HepG2 (cell line): ENCODE results near the gene ZFP69. TPM values are rescaled to one million over a fixed set of nuclear protein-coding genes. Genes with fewer than 3 reads are reported as not detected.

Experiments used
- BCL6 ChIP-seq: IDR thresholded peaks from 2 replicates; pipeline ENCODE4 v1.6.1; 2016; ENCODE audit warnings: missing genetic modification reagents, missing compliant biosample characterization
- KDM5A ChIP-seq: fragments of 200-600 bp; sonication (generic); IDR thresholded peaks from 2 replicates; pipeline ENCODE4 v1.7.0; 2018; ENCODE audit warnings: antibody characterized with exemption, mild to moderate bottlenecking, low read length, borderline replicate concordance
- MEF2D ChIP-seq: sonication (generic); formaldehyde crosslinking; IDR thresholded peaks from 2 replicates; pipeline ENCODE4 v1.5.1; 2020; ENCODE audit warnings: mild to moderate bottlenecking, missing genetic modification reagents
- SIN3A ChIP-seq: IDR thresholded peaks from 2 replicates; pipeline ENCODE4 v1.6.1; 2011; ENCODE audit warnings: low read depth, mild to moderate bottlenecking, control low read depth, low read length, borderline replicate concordance
- SMARCC2 ChIP-seq: fragments of 450-650 bp; IDR thresholded peaks from 2 replicates; pipeline ENCODE4 v1.6.1; 2017; ENCODE audit warnings: antibody characterized with exemption, mild to moderate bottlenecking
- TGIF2 ChIP-seq: IDR thresholded peaks from 2 replicates; pipeline ENCODE4 v1.6.1; 2016; ENCODE audit warnings: control low read depth, missing compliant biosample characterization
- ZBTB7A ChIP-seq: sonication (generic); formaldehyde crosslinking; IDR thresholded peaks from 2 replicates; pipeline ENCODE4 v1.8.0; 2022; ENCODE audit warnings: mild to moderate bottlenecking, missing genetic modification reagents
- ZNF33A ChIP-seq: sonication (generic); formaldehyde crosslinking; IDR thresholded peaks from 2 replicates; pipeline ENCODE4 v1.5.1; 2020; ENCODE audit warnings: missing genetic modification reagents, mild to moderate bottlenecking, moderate library complexity, borderline replicate concordance
- ZNF446 ChIP-seq: sonication (generic); formaldehyde crosslinking; IDR thresholded peaks from 2 replicates; pipeline ENCODE4 v1.5.0; 2020; ENCODE audit warnings: mild to moderate bottlenecking, missing genetic modification reagents
- polyA plus RNA-seq, 8 experiments: library from polyadenylated mRNA; depleted of rRNA in 3 of 8; stranded (reverse) in 7 of 8; unstranded in 1 of 8; fragments of >200 nt; fragmentation: Illumina TruSeq in 4 of 8; extraction: Trizol in 4 of 8; gene quantifications; 2 replicates each; pipeline versions ENCODE4 v1.2.1 to v1.2.3, GENCODE V29; 2011 to 2016; ENCODE audit warnings: low read depth in 4 of 8, missing spikeins in 1 of 8, mixed read lengths in 1 of 8; ENCODE audit not compliant: insufficient read depth in 1 of 8
- total RNA-seq, 5 experiments: library from RNA; depleted of rRNA; stranded (reverse); fragments of >200 nt; fragmentation: Illumina TruSeq; extraction: Trizol; gene quantifications; 2 replicates each; pipeline ENCODE4 v1.2.3, GENCODE V29; 2016; ENCODE audit warnings: low read depth in 1 of 5
- TF ChIP-seq, protein P1 (sequence below): sonication (generic); formaldehyde crosslinking; conservative IDR thresholded peaks from 2 replicates; pipeline ENCODE4 v1.4.0; 2020; ENCODE audit warnings: missing genetic modification reagents
- TF ChIP-seq, protein P2 (sequence below): sonication (generic); formaldehyde crosslinking; conservative IDR thresholded peaks from 2 replicates; pipeline ENCODE4 v1.4.0; 2020; ENCODE audit warnings: missing genetic modification reagents
- TF ChIP-seq, protein P3 (sequence below): sonication (generic); formaldehyde crosslinking; IDR thresholded peaks from 2 replicates; pipeline ENCODE4 v1.4.0; 2020; ENCODE audit warnings: missing genetic modification reagents
- TF ChIP-seq, protein P4 (sequence below): IDR thresholded peaks from 2 replicates; pipeline ENCODE4 v1.6.1; 2016; ENCODE audit warnings: control low read depth
- TF ChIP-seq, protein P5 (sequence below): sonication (generic); formaldehyde crosslinking; conservative IDR thresholded peaks from 2 replicates; pipeline ENCODE4 v1.8.0; 2022; ENCODE audit warnings: mild to moderate bottlenecking, moderate library complexity, missing genetic modification reagents

The ZFP69 gene
- total and polyA plus RNA-seq, 2 of the 13 experiments (the other 11 are each of a cell fraction or from before 2014, with no cell fraction given): 2.6 to 5.6 TPM

DNA sequence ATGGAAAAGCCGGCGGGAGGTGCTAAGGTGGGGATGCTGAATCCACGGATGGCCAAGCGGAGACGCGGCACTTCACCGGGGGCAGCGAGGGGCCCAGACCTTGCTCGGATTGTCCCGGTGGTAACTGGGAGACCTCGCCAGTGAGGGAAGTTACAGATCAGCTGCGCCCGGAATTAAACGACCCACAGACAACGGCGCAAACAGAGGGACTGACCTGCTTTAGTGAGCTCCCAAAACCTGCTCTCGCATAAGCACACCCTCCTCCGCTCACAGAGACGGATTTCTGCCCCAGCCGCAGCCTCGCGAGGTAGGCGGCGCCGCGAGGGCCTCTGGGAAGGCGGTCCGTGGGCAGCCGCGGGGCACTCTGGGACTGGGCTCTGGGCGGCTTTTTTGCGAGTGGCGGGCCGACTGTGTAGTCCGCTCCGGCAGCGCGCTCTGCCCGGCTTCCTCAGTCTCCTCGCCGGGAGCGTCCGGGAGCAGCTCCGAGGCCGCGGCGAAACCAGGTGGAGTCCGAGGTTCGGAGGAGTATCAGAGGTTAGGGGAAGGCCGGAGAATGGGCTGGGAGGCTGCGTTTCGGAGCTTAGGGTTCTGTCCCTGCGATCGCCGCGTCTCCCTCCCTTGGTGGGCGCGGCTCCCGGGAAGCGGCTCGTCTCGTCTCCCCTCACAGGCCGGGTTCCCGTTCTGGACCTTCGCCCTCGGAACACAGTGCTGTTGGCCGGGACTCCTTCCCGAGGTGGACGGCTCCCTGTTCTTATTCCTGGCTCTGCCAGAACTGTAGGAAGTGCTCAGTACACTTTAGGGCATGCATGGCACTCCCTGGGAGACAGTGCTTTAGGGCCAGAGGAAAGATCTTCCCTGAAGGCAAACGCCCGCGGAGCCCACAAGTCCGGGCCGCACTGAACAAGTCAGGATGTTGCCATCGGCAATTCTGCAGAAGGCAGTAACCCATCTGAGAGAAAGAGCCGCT lies 31.6 kb downstream of the ZFP69 start, which contains the start of gene EXO5 (continued):
- TF ChIP-seq, protein P1, sequence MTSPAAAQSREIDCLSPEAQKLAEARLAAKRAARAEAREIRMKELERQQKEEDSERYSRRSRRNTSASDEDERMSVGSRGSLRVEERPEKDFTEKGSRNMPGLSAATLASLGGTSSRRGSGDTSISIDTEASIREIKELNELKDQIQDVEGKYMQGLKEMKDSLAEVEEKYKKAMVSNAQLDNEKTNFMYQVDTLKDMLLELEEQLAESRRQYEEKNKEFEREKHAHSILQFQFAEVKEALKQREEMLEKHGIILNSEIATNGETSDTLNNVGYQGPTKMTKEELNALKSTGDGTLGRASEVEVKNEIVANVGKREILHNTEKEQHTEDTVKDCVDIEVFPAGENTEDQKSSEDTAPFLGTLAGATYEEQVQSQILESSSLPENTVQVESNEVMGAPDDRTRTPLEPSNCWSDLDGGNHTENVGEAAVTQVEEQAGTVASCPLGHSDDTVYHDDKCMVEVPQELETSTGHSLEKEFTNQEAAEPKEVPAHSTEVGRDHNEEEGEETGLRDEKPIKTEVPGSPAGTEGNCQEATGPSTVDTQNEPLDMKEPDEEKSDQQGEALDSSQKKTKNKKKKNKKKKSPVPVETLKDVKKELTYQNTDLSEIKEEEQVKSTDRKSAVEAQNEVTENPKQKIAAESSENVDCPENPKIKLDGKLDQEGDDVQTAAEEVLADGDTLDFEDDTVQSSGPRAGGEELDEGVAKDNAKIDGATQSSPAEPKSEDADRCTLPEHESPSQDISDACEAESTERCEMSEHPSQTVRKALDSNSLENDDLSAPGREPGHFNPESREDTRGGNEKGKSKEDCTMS (CRISPR knock-in tag): no peak
- TF ChIP-seq ZNF446 (no peak; the same call in 1 of the 2 replicates), MEF2D (CRISPR knock-in tag) (0 out of 2 replicates have a peak, but pooled peaks have one; percentile 37), KDM5A (no peak), BCL6 (CRISPR knock-in tag) (no peak), SIN3A (0 out of 2 replicates have a peak, but pooled peaks have one; percentile 72), ZBTB7A (CRISPR knock-in tag) (peak; percentile 54; the same call in 1 of the 2 replicates), SMARCC2 (no peak), TGIF2 (CRISPR knock-in tag) (no peak), ZNF33A (CRISPR knock-in tag) (no peak)
- TF ChIP-seq, protein P2, sequence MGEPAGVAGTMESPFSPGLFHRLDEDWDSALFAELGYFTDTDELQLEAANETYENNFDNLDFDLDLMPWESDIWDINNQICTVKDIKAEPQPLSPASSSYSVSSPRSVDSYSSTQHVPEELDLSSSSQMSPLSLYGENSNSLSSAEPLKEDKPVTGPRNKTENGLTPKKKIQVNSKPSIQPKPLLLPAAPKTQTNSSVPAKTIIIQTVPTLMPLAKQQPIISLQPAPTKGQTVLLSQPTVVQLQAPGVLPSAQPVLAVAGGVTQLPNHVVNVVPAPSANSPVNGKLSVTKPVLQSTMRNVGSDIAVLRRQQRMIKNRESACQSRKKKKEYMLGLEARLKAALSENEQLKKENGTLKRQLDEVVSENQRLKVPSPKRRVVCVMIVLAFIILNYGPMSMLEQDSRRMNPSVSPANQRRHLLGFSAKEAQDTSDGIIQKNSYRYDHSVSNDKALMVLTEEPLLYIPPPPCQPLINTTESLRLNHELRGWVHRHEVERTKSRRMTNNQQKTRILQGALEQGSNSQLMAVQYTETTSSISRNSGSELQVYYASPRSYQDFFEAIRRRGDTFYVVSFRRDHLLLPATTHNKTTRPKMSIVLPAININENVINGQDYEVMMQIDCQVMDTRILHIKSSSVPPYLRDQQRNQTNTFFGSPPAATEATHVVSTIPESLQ: no peak
- TF ChIP-seq, protein P3, sequence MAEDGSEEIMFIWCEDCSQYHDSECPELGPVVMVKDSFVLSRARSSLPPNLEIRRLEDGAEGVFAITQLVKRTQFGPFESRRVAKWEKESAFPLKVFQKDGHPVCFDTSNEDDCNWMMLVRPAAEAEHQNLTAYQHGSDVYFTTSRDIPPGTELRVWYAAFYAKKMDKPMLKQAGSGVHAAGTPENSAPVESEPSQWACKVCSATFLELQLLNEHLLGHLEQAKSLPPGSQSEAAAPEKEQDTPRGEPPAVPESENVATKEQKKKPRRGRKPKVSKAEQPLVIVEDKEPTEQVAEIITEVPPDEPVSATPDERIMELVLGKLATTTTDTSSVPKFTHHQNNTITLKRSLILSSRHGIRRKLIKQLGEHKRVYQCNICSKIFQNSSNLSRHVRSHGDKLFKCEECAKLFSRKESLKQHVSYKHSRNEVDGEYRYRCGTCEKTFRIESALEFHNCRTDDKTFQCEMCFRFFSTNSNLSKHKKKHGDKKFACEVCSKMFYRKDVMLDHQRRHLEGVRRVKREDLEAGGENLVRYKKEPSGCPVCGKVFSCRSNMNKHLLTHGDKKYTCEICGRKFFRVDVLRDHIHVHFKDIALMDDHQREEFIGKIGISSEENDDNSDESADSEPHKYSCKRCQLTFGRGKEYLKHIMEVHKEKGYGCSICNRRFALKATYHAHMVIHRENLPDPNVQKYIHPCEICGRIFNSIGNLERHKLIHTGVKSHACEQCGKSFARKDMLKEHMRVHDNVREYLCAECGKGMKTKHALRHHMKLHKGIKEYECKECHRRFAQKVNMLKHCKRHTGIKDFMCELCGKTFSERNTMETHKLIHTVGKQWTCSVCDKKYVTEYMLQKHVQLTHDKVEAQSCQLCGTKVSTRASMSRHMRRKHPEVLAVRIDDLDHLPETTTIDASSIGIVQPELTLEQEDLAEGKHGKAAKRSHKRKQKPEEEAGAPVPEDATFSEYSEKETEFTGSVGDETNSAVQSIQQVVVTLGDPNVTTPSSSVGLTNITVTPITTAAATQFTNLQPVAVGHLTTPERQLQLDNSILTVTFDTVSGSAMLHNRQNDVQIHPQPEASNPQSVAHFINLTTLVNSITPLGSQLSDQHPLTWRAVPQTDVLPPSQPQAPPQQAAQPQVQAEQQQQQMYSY: peak; percentile 75
- TF ChIP-seq, protein P4, sequence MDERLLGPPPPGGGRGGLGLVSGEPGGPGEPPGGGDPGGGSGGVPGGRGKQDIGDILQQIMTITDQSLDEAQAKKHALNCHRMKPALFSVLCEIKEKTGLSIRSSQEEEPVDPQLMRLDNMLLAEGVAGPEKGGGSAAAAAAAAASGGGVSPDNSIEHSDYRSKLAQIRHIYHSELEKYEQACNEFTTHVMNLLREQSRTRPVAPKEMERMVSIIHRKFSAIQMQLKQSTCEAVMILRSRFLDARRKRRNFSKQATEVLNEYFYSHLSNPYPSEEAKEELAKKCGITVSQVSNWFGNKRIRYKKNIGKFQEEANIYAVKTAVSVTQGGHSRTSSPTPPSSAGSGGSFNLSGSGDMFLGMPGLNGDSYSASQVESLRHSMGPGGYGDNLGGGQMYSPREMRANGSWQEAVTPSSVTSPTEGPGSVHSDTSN (CRISPR knock-in tag): no peak
- TF ChIP-seq, protein P5, sequence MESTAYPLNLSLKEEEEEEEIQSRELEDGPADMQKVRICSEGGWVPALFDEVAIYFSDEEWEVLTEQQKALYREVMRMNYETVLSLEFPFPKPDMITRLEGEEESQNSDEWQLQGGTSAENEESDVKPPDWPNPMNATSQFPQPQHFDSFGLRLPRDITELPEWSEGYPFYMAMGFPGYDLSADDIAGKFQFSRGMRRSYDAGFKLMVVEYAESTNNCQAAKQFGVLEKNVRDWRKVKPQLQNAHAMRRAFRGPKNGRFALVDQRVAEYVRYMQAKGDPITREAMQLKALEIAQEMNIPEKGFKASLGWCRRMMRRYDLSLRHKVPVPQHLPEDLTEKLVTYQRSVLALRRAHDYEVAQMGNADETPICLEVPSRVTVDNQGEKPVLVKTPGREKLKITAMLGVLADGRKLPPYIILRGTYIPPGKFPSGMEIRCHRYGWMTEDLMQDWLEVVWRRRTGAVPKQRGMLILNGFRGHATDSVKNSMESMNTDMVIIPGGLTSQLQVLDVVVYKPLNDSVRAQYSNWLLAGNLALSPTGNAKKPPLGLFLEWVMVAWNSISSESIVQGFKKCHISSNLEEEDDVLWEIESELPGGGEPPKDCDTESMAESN (CRISPR knock-in tag): 0 out of 2 replicates have a peak, but pooled peaks have one; percentile 68
